Measurements from ENCODE around the gene CCDC107. TPM values are rescaled to one million over a fixed set of nuclear protein-coding genes. Genes with fewer than 3 reads are reported as not detected.

CCDC107 gene
- total and polyA plus RNA-seq, 2 of the 13 experiments (the other 11 are each of a cell fraction or from before 2014, with no cell fraction given) = 7.1 to 15.2 TPM

GRCh38 chr9:35680331-35681105 lies 22.4 kb downstream of the CCDC107 start (continued):
- TF ChIP-seq ZFP37 (CRISPR knock-in tag; IDR thresholded peaks at IDR 0.05; ENCODE audit: borderline replicate concordance) (no peak), ZNF264 (CRISPR knock-in tag; IDR thresholded peaks at IDR 0.05) (no peak), NR3C1 (CRISPR knock-in tag; IDR thresholded peaks at IDR 0.05) (no peak)

- CTCF ChIA-PET (ENCODE audit: low intra/inter-chr PET ratio, low total read pairs) = no interaction called here
- Histone ChIP-seq H3K36me3 (replicated peaks in 1 of 2; ENCODE audit: control insufficient read depth in 1 of 2, insufficient read depth in 2 of 2, low read length in 2 of 2) (no peaks in the 10 kb centered on the region), H4K20me1 (ENCODE audit: insufficient read depth, low read length) (no peaks in the 10 kb centered on the region), H3K27me3 (ENCODE audit: control insufficient read depth in 1 of 2, insufficient read depth in 2 of 2, low read length in 2 of 2) (no peaks in the 10 kb centered on the region), H3K4me1 (ENCODE audit: insufficient read depth, low read length) (peaks cover 16% of the 10 kb centered on the region), H3K27ac (ENCODE audit: extremely low read length, insufficient read depth, low read length) (no peak overlapping the region), H3K9me3 (ENCODE audit: low read length) (no peaks in the 10 kb centered on the region), H3K79me2 (ENCODE audit: insufficient read depth, low read length) (no peaks in the 10 kb centered on the region), H3K4me3 (replicated peaks in 1 of 3; ENCODE audit: insufficient read depth in 1 of 3, low read depth in 2 of 3, low read length in 3 of 3) (no peak overlapping the region), H2AFZ (ENCODE audit: low read length) (no peak overlapping the region), H3K4me2 (ENCODE audit: low read depth, low read length) (no peak overlapping the region), H3K9ac (ENCODE audit: insufficient read depth, low read depth, low read length) (no peak overlapping the region)
- no peak for ATAC-seq
- intact Hi-C loops (cut with micrococcal nuclease; ENCODE audit: unreplicated experiment) (no loop called here), in situ Hi-C loops (cut with HindIII; ENCODE audit: extremely low pct_ligation_motif_present, low pct_unique_long_range_greater_than_20kb) (no loop called here)
- TF ChIP-seq, protein P1, sequence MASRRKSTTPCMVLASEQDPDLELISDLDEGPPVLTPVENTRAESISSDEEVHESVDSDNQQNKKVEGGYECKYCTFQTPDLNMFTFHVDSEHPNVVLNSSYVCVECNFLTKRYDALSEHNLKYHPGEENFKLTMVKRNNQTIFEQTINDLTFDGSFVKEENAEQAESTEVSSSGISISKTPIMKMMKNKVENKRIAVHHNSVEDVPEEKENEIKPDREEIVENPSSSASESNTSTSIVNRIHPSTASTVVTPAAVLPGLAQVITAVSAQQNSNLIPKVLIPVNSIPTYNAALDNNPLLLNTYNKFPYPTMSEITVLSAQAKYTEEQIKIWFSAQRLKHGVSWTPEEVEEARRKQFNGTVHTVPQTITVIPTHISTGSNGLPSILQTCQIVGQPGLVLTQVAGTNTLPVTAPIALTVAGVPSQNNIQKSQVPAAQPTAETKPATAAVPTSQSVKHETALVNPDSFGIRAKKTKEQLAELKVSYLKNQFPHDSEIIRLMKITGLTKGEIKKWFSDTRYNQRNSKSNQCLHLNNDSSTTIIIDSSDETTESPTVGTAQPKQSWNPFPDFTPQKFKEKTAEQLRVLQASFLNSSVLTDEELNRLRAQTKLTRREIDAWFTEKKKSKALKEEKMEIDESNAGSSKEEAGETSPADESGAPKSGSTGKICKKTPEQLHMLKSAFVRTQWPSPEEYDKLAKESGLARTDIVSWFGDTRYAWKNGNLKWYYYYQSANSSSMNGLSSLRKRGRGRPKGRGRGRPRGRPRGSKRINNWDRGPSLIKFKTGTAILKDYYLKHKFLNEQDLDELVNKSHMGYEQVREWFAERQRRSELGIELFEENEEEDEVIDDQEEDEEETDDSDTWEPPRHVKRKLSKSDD (CRISPR knock-in tag; IDR thresholded peaks at IDR 0.05; ENCODE audit: low read depth) = no peak
- no peak for TF ChIP-seq ZNF790 (CRISPR knock-in tag; IDR thresholded peaks at IDR 0.05; ENCODE audit: borderline replicate concordance)
- BruUV-seq (replicated peaks) = no TSS peak
- DNase-seq (ENCODE audit: low spot score) = no peak
- 60% methylated on average over 3 of the region's 3 CpGs for WGBS (ENCODE audit: low lambda C conversion rate)
- no peak for FAIRE-seq
- POLR2A ChIA-PET = interaction anchor here (1.1 to 1.4 kb wide), 2 partner anchors 9 to 12 kb away, joined by 3 read pairs; no protein-coding TSS in a partner anchor
Measured at GRCh38 chr9:35681341-35682002, 23.4 kb downstream of the CCDC107 start.
